ENCODE data around the gene MKNK1.

The MKNK1 gene

DNA sequence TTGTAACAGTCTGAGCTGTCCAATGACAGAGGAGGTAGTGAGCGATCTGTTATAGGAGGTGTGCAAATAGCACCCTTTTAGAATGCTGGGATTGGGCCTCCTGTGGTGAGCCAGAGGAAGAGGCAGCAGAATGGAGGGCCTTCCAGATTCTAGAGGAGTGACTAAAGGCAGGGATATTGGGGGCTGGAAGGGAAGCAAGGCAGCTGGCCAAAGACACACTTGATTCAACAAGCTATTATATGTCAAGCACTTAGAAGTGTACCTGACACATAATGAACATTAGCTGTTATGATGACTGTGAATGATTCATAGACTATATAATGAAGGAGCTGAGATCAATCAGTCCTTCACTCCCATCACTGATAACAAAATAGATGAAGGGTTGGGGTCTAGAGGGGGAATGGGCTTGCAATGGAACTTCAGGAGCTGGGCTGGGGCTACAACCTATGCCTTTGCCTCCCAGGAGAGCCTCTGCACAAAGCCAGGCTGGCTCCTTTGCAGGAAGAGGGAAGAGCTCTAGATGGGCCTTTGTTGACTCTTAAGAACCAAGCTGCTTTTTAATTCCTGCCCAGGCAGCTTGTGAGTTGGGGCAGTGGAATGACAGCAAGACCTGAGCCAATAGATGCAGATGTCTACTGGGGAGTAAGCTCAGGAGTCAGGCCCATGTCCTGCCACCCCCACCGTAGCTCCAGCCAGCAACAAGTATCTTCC lies 2.3 kb upstream of the MKNK1 start:
- TF ChIP-seq, protein P1, sequence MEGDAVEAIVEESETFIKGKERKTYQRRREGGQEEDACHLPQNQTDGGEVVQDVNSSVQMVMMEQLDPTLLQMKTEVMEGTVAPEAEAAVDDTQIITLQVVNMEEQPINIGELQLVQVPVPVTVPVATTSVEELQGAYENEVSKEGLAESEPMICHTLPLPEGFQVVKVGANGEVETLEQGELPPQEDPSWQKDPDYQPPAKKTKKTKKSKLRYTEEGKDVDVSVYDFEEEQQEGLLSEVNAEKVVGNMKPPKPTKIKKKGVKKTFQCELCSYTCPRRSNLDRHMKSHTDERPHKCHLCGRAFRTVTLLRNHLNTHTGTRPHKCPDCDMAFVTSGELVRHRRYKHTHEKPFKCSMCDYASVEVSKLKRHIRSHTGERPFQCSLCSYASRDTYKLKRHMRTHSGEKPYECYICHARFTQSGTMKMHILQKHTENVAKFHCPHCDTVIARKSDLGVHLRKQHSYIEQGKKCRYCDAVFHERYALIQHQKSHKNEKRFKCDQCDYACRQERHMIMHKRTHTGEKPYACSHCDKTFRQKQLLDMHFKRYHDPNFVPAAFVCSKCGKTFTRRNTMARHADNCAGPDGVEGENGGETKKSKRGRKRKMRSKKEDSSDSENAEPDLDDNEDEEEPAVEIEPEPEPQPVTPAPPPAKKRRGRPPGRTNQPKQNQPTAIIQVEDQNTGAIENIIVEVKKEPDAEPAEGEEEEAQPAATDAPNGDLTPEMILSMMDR (IDR thresholded peaks at IDR 0.05; ENCODE audit: insufficient read depth, low read depth, low read length, missing control alignments): no peak
- DNase-seq (ENCODE audit: low read depth): peak; percentile 74
- no peak overlapping the region for H3K4me3 ChIP-seq (ENCODE audit: low read length)

DNA sequence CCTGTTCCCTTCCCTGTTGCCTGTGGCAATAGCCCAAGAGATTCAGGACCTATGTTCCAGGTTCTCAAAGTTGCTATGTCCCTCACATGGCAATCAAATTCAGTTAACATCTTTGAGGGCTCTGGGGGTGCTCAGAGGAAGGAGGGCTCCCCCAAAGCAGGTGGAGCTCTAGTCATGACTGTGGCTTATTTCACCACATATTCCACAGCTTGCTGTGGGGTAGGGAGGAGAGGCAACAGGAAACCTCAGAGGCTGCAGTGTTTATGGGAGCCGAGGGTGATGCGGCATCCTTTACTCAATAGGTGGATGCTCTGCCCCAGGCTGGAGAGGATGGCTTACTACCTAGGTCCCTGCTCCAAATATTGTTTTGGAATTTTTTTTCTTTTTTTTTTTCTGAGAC lies 1.2 kb upstream of the MKNK1 start:
- no peak overlapping the region for H3K4me3 ChIP-seq (ENCODE audit: low read length)
- no peak for DNase-seq (ENCODE audit: low read depth)

DNA sequence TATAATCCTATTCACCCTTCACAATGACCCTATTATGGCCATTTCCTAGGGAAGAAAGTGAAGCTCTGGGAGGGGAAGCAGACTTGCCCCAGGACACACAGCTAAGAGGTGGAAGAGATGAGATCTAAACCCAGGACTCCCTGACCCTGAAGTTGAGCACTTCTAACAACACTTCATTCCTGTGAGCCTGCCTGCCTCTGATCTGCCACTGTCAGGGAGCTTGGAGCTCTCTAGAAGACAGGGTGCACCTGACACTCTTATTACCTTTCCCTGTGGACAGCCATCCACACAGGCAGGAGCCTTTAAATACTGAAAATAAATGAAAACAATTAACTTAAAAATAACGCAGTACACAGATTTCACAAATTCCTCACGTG lies 599 bp downstream of the MKNK1 start:
- no peak for DNase-seq (ENCODE audit: low read depth)
- H3K4me3 ChIP-seq (ENCODE audit: low read length): peak overlapping the region; percentile 95
- TF ChIP-seq, protein P1 (IDR thresholded peaks at IDR 0.05; ENCODE audit: insufficient read depth, low read depth, low read length, missing control alignments): no peak

More for the DNA sequence above, 1.2 kb upstream of the MKNK1 start:
- TF ChIP-seq, protein P1 (IDR thresholded peaks at IDR 0.05; ENCODE audit: insufficient read depth, low read depth, low read length, missing control alignments): no peak

DNA sequence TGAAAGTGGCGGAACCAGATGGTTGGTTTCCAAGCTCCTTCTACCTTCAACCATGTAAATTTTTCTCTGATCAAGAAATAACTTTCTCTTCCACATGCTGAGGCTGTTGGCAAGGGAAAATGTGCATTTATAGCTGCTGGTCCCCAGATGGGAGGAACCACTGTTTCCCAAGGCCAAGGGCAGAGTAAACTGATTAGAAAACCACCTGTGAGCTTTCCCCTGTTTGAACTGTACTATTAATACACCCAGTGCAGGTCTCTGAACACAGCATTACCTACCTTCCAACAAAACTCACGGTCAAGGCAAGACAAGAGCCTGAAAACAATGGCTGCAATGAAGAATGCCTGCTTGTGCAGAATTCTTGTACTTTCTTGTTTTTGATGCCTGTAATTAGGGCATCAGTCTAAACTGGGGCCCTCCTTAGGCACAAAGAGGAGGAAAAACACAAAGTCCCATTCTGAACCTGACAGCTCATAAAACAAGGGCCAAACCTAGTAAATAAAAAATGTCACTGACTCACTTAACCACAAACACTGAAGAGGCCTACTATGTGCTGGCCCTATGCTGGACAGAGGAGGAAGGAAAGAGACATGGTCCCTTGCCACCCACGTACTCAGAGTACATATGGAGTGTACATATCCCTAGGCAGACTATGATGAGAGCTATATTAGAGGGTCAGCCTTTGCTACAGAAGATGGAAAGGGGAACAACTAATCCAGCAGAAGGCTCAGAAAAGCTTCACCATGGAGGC lies 2.6 kb downstream of the MKNK1 start:
- no peak overlapping the region for H3K4me3 ChIP-seq (ENCODE audit: low read length)
- TF ChIP-seq, protein P1 (IDR thresholded peaks at IDR 0.05; ENCODE audit: insufficient read depth, low read depth, low read length, missing control alignments): no peak
- DNase-seq (ENCODE audit: low read depth): no peak

DNA sequence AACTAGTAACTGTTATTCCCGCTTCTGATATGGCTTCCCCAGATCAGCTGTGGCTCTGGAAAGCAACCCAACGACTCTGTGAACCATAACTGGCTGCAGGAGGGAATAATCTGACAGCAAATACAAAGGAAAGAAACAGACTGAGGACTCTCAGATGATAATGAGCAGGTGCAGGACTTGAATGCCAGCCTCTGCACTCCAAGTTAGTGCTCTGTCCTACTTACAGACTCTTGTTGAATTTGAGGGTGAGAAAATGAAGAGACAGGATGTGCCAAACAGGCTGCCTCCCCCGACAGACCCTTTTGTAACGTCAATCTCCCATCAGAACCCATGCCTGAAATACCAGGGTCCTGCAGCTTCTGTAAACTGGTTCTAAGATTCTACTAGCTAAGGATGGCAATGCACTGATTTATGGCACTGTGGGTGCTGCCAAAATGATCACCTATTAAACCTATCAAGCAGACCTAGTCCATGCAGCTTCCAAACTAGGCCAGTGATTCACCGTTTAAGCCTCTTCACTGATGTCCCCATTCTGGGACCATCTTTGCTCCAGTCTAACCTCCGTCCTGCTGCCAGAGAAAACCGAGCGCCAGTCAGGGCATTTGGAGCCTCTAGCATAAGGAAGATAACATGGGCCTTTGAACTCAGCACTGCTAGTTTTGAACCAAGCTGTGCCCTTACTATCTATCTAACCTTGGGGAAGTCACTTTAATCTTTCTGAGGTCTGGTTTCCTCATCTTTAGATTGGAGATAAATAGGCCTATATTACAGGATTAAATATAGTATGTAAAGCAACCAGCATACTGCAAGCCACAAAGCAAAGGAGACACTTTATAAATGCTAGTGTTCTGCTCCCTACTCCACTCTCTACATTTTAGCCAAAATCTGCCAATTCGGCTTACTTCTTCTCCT lies 4.8 kb downstream of the MKNK1 start:
- H3K4me3 ChIP-seq (ENCODE audit: low read length): no peak overlapping the region
- no peak for DNase-seq (ENCODE audit: low read depth)
- TF ChIP-seq, protein P1 (IDR thresholded peaks at IDR 0.05; ENCODE audit: insufficient read depth, low read depth, low read length, missing control alignments): no peak

DNA sequence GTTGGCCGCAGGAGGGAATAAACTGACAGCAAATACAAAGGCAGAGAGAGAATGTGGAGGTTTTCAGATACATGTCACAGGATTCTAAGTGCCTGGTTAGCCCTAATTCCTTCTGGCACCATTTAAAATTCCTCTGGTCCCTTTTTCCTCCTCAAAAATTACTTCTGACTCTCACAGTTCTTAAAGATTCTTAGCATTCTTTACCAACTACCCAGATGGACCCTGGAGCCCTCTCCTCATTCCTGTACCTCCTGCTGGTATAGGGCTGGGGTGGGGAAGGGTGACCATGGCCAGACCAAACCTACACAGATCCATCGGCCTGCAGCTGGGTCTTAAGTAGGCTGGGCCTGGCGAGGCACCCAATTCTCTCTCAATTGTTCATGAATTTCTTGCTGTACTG lies 7.2 kb downstream of the MKNK1 start:
- H3K4me3 ChIP-seq (ENCODE audit: low read length): no peak overlapping the region
- TF ChIP-seq, protein P1 (IDR thresholded peaks at IDR 0.05; ENCODE audit: insufficient read depth, low read depth, low read length, missing control alignments): no peak
- DNase-seq (ENCODE audit: low read depth): no peak

Measured in epithelial cell of esophagus (primary cell).